HG03103 (cell line): Measurements from ENCODE around the gene HOXC6.

Source experiments
- ATAC-seq: cut with Tn5 transposase; IDR thresholded peaks from one replicate; pipeline ENCODE4 v1.9.1; 2021; ENCODE audit warnings: low read depth; ENCODE audit not compliant: unreplicated experiment

Gene HOXC6

GRCh38 chr12:54051874-54052437 is 23.7 kb downstream of the HOXC6 start:
- no peak for ATAC-seq

- ATAC-seq: no peak
Observed at GRCh38 chr12:54052438-54053002, 24.3 kb downstream of the HOXC6 start.

GRCh38 chr12:54053003-54053750 is 24.9 kb downstream of the HOXC6 start:
- ATAC-seq: peak; percentile 56

- peak; percentile 30 for ATAC-seq
Observed at GRCh38 chr12:54053751-54054741, 25.8 kb downstream of the HOXC6 start, which contains the start of gene HOXC4. Gene HOXC4 (plus strand): TSS chr12:54053835. CDS start chr12:54053923, 88 bp downstream.

- no peak for ATAC-seq
Observed at GRCh38 chr12:54054742-54055194, 26.5 kb downstream of the HOXC6 start.

GRCh38 chr12:54055552-54055951 is 27.3 kb downstream of the HOXC6 start:
- ATAC-seq: no peak

- no peak for ATAC-seq
Observed at GRCh38 chr12:54056110-54056509, 27.9 kb downstream of the HOXC6 start.

- ATAC-seq: no peak
Observed at GRCh38 chr12:54058128-54058768, 30.0 kb downstream of the HOXC6 start.

- ATAC-seq: no peak
Observed at GRCh38 chr12:54059668-54060067, 31.4 kb downstream of the HOXC6 start.

GRCh38 chr12:54060174-54060974 is 32.1 kb downstream of the HOXC6 start:
- ATAC-seq: no peak

GRCh38 chr12:54060975-54061778 is 32.9 kb downstream of the HOXC6 start:
- no peak for ATAC-seq

- ATAC-seq: no peak
Observed at GRCh38 chr12:54065677-54066076, 37.4 kb downstream of the HOXC6 start.

- ATAC-seq: no peak
Observed at GRCh38 chr12:54066408-54066807, 38.2 kb downstream of the HOXC6 start.

GRCh38 chr12:54068418-54069070 is 40.3 kb downstream of the HOXC6 start:
- no peak for ATAC-seq

- ATAC-seq: no peak
Observed at GRCh38 chr12:54071942-54072341, 43.7 kb downstream of the HOXC6 start.

GRCh38 chr12:54074308-54074707 is 46.1 kb downstream of the HOXC6 start:
- no peak for ATAC-seq

- ATAC-seq: no peak
Observed at GRCh38 chr12:54075409-54075808, 47.2 kb downstream of the HOXC6 start.

- no peak for ATAC-seq
Observed at GRCh38 chr12:54075974-54076373, 47.7 kb downstream of the HOXC6 start.
